Left kidney (tissue), 2 donors: ENCODE measurements around the gene SULT1A2. TPM values are rescaled to one million over a fixed set of nuclear protein-coding genes. Genes with fewer than 3 reads are reported as not detected.
A peak's percentile ranks its signal among the peaks of the same experiment; 100 is the strongest.
"Not testable (repeated sequence)": the region's sequence is repeated elsewhere in the genome, so short reads cannot be mapped to it uniquely, and the experiment has no call there.

ENCODE experiments used
- DNase-seq: peaks from one replicate; pipeline ENCODE4 v3.0.0-alpha.2; 2013
- polyA plus RNA-seq: library from polyadenylated mRNA; unstranded; fragments of 120-200 nt; gene quantifications from one replicate; pipeline ENCODE4 v1.2.1, GENCODE V29; 2013; ENCODE audit not compliant: insufficient read length

Gene SULT1A2
- polyA plus RNA-seq, 1 donor, result 2.2 TPM

DNA sequence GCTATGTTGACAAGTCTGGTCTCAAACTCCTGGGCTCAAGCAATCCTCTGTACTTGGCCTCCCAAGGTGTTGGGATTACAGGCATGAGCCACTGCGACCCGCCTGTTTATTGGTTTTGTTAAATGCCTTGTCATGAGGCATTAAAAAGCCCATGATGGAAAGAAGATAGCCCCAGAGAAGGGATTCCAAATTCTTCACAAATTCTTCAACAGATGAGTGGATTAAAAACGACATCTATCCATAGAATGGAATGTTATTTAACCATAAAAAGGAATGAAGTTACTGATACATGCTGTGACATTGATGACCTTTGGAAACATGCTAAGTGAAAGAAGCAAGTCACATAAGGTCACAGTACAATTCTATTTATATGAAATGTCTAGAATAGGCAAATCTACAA, 38.4 kb downstream of the SULT1A2 start:
- DNase-seq, result no peak

DNA sequence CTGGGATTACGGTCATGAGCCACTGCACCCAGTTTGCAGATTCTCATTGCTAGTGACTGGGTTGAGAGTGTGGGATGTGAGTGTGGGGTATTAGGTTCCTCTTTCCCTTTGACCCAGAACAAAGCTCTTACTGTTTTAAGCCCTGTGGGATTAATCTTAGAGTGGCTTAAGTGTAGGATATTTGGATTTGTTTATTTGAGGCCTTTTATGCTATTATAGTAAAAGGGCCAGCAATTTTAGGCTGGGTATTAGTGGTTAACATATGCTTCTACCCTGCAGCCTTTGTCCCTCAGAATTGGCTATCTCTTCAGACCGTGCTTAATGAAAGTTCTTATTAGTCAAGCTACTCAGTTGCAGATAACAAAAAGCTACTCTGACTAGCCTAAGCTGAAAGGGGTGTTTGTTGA, 39.9 kb downstream of the SULT1A2 start:
- no peak for DNase-seq

DNA sequence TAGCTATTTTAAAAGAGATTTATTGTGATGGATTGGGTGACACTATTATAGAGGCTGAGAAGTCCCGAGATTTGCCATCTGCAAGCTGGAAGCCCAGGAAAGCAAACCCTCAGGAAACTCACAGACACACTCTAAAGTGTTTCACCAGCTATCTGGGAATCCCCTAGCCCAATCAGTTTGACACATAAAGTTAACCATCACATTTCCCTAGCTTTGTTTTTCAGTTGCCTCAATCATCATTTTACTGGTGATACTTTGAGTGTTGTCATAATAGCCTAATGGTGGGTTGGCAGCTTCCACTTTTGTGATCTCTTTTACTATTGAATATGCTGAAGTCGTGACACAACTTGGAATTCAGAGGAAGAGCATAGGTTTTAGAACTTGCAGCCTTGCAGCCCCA, 41.3 kb downstream of the SULT1A2 start:
- no peak for DNase-seq

DNA sequence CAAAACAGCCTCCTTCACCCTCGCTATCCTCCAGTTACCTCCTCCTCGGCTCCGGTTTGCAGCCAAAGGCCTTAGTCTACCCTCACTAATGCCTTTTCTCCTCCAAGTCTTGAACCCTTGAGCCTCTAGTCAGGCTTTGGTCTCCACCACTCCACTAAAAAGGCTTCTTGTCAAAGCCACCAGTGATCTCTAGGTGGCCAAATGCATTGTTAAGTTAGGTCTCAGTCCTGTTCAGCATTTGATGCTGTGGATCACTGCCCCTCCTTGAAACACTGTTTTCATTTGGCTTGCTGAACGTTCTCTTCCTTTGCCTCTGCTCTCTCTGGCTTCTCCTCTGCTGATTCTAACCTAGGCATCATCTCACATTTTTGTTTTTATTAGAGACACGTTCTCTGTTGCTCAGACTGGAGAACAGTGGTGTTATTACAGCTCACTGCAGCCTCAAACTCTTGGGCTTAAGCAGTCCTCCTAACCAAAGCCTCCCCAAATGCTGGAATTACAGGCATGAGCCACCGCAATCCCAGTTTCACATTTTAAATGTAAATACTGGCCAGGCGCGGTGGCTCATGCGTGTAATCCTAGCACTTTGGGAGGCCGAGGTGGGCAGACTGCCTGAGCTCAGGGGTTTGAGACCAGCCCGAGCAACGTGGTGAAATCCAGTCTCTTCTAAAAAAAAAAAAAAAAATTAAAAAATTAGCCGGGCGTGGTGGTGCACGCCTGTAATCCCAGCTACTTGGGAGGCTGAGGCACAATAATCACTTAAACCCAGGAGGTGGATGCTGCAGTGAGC, 42.0 kb downstream of the SULT1A2 start:
- DNase-seq, result no peak

DNA sequence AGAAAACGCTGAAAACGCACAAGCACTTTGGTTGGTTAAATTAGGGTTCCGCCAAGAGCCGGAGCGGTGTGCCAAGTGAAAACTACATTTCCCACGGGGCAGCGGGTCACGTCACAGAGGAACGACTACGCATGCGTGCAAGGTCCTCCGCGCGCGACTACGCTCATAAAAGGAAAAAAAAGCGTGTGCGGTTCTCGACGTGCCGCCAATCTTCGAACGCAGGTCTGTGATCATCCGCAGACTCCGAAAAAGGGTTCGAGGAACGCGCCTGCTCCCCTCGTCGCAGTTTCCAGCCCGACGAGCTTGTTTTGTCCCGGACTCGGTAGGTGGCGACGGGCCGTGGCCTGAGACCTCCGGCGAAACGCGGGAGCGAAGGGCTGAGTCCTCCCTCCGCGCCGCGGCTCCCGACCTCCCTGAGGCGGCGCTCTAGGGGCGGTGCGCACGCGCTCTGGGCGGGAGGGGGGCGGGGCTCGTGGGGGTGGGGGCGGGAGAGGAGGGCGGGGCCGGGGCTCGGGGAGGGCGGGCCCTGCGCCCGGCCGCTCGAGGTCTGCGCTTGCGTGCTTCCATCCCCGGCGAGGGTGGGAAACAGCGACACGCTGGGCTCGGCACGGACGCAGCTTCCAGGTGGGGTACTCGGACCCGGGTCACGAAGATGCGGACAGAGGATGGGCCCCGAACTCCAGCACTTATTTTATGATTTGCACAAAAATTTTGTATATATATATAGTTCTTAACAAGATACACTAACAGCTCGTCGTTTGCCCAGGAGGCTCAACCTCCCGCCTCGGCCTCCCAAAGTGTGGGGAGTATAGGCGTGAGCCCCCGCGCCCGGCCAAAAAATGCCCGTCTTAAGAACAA, 42.8 kb downstream of the SULT1A2 start, which contains the start of gene SGF29:
Gene SGF29 (plus strand): TSS at position 145 of the 858 bp plus-strand sequence. CDS start 27,150 bp downstream, outside the sequence.
- DNase-seq, result peak; percentile 92

DNA sequence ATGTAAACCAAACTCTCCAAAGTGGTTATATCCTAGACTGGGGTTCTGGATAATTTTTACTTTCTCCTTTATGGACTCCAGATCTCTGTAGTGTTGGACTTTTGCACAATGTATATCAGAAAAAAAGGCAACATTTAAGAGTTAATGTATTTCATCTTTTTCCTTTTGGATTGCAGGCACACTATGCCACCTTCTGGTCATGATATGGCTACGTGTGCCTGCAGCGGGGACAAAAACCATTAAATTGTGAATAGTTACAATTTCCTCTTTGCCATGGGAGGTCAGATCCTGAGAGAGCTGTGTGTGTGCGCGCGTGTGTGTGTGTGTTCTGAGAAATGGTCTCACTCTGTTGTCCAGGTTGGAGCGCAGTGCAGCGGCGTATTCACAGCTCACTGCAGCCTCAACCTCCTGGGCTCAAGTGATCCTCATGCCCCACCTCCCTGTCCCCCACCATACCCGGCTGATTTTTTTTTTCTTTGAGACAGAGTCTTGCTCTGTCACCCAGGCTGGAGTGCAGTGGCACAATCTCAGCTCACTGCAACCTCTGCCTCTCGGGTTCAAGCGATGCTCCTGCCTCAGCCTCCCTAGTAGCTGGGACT, 47.5 kb downstream of the SULT1A2 start:
- no peak for DNase-seq

DNA sequence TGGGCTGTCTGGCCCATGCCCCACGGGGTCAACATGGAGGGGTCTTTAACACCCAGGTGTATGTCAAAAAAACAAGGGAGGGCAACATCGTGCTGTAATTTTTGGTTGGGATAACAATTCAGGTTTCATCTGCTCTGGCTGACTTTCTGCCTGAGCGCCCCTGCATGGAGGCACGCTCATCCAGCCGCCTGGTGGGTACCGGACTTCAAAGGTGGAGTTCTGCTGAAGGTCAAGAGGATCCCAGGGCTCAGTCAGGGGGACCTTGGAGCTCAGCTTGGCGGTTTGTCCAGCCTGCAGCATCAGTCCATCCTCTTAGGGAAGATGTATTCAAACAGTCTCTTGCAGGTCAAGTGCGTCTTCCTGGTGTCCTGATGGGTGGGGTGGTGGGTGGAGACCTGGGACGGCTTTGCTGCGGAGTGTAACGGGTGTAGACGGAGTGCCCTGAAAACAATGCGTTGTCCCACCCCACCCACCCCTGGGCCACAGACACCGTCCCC, 48.5 kb downstream of the SULT1A2 start:
- DNase-seq, result no peak

DNA sequence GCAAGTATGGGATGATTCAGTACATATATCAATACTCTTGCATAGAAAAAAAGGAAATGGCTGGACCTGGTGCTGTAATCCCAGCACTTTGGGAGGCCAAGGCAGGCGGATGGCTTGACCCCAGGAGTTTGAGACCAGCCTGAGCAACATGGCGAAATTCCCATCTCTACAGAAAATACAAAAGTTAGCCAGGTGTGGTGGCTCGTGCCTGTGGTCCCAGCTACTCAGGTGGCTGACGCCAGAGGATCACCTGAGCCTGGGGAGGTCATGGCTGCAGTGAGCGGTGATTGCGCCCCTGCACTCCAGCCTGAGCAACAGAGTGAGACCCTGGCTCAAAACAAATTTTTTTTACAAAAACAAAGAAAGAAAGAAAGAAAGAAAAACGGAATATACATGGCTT, 50.2 kb downstream of the SULT1A2 start:
- no peak for DNase-seq

DNA sequence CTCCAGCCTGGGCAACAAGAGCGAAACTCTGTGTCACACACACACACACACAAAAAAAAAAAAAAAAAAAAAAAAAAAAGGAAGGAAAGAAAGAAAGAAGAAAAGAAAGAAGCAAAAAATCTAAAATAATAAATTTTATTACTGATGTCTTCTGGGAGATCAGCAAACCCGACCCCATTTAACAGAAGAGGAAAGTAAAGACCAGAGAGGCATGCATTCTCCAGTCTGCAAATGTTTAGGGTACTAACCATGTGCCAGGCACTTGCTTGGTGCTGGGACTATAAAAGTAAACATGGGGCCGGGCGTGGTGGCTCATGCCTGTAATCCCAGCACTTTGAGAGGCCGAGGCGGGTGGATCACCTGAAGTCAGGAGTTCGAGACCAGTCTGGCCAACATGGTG, 50.9 kb downstream of the SULT1A2 start:
- not testable (repeated sequence) for DNase-seq

DNA sequence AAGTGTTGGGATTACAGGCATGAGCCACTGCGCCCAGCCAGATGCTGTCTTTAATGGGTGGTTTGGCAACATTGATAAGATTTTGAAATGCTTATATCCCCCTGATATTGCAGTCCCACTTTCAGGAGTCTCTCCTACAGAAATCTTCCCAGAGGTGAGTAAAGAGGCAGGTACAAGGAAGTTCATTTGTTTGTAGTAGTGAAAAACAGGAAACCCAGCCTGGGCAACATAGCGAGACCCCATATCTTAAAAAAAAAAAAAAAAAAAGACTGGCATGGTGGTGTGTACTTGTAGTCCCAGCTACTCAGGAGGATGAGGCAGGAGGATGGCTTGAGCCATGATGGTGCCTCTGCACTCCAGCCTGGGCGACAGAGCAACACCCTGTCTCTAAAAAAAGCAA, 51.9 kb downstream of the SULT1A2 start:
- no peak for DNase-seq

DNA sequence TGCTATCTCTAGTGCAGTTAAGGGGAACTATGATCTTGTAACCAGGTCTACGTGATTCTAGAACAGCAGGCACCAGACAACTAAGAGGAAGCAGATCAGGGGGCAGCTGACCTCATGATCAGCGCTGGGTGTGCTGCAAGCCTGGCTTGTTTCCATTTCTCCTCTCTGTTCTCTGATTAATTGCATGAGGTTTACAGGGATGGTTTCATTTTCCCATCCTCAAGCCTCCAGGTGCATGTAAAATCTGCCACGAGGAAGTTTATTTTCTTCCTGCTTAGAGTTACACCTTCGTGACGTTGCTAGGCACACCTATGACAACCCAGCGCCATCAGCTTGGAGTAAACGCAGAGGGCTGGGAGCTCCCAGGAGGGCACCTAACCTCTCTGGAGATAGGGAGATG, 53.8 kb downstream of the SULT1A2 start:
- DNase-seq, result no peak

DNA sequence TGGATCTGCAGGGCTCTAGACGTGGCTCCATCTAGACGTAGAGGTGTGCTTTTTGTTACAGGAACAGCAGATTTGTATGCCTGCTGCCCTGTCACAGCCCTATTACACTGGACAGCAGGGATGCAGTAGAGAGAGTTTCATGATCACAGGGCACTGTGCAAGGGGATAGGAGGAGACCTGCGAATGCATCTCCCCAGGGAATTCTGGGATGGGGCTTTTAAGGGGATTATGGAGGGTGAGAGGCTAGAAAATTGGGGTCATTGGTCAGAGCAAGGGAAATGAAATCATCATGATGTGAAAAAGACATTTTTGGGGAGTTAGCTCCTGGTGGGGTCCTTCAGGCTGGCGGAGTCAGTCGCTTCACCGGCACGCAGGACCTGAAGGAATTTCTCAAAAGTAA, 54.2 kb downstream of the SULT1A2 start:
- DNase-seq, result no peak

Other genes starting within 250 kb of the SULT1A2 start
- gene NPIPB6, start 233.5 kb downstream of the SULT1A2 start, polyA plus RNA-seq, result 3.8 TPM
- 98.7 TPM for gene EIF3CL, start 193.2 kb downstream of the SULT1A2 start, polyA plus RNA-seq
- 0.76 TPM for gene NPIPB7, start 124.7 kb downstream of the SULT1A2 start, polyA plus RNA-seq
- 32.5 TPM for gene CLN3, start 105.0 kb downstream of the SULT1A2 start, polyA plus RNA-seq
- 0.50 TPM for gene APOBR, start 102.4 kb downstream of the SULT1A2 start, polyA plus RNA-seq
- not detected for gene IL27, start 90.2 kb downstream of the SULT1A2 start, polyA plus RNA-seq
- gene NUPR1, start 58.1 kb downstream of the SULT1A2 start, polyA plus RNA-seq, result 5.8 TPM
- gene SGF29, start 43.1 kb downstream of the SULT1A2 start, polyA plus RNA-seq, result 21.4 TPM
- 30.8 TPM for gene SULT1A1, start 13.0 kb upstream of the SULT1A2 start, polyA plus RNA-seq
- gene NPIPB8, start 41.0 kb upstream of the SULT1A2 start, polyA plus RNA-seq, result 2.0 TPM
- 678 TPM for gene EIF3C, start 114.4 kb upstream of the SULT1A2 start, polyA plus RNA-seq
- 4.5 TPM for gene NPIPB9, start 154.7 kb upstream of the SULT1A2 start, polyA plus RNA-seq
- gene ATXN2L, start 225.9 kb upstream of the SULT1A2 start, polyA plus RNA-seq, result 108 TPM
- gene TUFM, start 249.3 kb upstream of the SULT1A2 start, polyA plus RNA-seq, result 195 TPM